H54 (cell line): ENCODE results near the gene CERS6.

Experiments used
- DNase-seq: peaks from one replicate; pipeline ENCODE4 v3.0.0; 2011; ENCODE audit warnings: low spot score, mixed read lengths; ENCODE audit not compliant: insufficient read length
- FAIRE-seq: peaks from 3 replicates; lab custom pipeline; 2011; peaks lifted over from hg19 to GRCh38; lab: Jason Lieb, UNC
- POLR2A ChIP-seq: IDR thresholded peaks from 2 replicates; pipeline ENCODE4 v1.6.1; 2011; ENCODE audit warnings: low read depth, mild to moderate bottlenecking, low read length

Gene CERS6

GRCh38 chr2:168432565-168433186 lies 23.4 kb upstream of the CERS6 start:
- FAIRE-seq (no peak), DNase-seq (no peak)
- TF ChIP-seq POLR2A: no peak

GRCh38 chr2:168433527-168433926 lies 22.5 kb upstream of the CERS6 start:
- FAIRE-seq (no peak), DNase-seq (no peak)
- TF ChIP-seq POLR2A: no peak

GRCh38 chr2:168434146-168434545 lies 21.9 kb upstream of the CERS6 start:
- FAIRE-seq: no peak
- DNase-seq: no peak
- TF ChIP-seq POLR2A: no peak

GRCh38 chr2:168436840-168437239 lies 19.2 kb upstream of the CERS6 start:
- no peak for TF ChIP-seq POLR2A
- no peak for DNase-seq
- FAIRE-seq: no peak

GRCh38 chr2:168438553-168438952 lies 17.5 kb upstream of the CERS6 start:
- TF ChIP-seq POLR2A: no peak
- no peak for FAIRE-seq
- DNase-seq: no peak

- no peak for DNase-seq
- TF ChIP-seq POLR2A: no peak
- FAIRE-seq: no peak
Measured at GRCh38 chr2:168439536-168439935, 16.5 kb upstream of the CERS6 start.

GRCh38 chr2:168441214-168441872 lies 14.7 kb upstream of the CERS6 start:
- no peak for DNase-seq
- no peak for TF ChIP-seq POLR2A
- FAIRE-seq: no peak

GRCh38 chr2:168443818-168444217 lies 12.3 kb upstream of the CERS6 start:
- no peak for TF ChIP-seq POLR2A
- DNase-seq (no peak), FAIRE-seq (no peak)

GRCh38 chr2:168445960-168446359 lies 10.1 kb upstream of the CERS6 start:
- no peak for DNase-seq
- no peak for TF ChIP-seq POLR2A
- FAIRE-seq: no peak

GRCh38 chr2:168448980-168449379 lies 7.1 kb upstream of the CERS6 start:
- no peak for DNase-seq
- no peak for TF ChIP-seq POLR2A
- no peak for FAIRE-seq

- TF ChIP-seq POLR2A: no peak
- no peak for DNase-seq
- no peak for FAIRE-seq
Measured at GRCh38 chr2:168449419-168449818, 6.7 kb upstream of the CERS6 start.

GRCh38 chr2:168450171-168450570 lies 5.9 kb upstream of the CERS6 start:
- TF ChIP-seq POLR2A: no peak
- FAIRE-seq (no peak), DNase-seq (no peak)

- DNase-seq (no peak), FAIRE-seq (no peak)
- TF ChIP-seq POLR2A: no peak
Measured at GRCh38 chr2:168450732-168451131, 5.3 kb upstream of the CERS6 start.

- TF ChIP-seq POLR2A: no peak
- no peak for DNase-seq
- no peak for FAIRE-seq
Measured at GRCh38 chr2:168452781-168453180, 3.3 kb upstream of the CERS6 start.

- TF ChIP-seq POLR2A: no peak
- no peak for DNase-seq
- no peak for FAIRE-seq
Measured at GRCh38 chr2:168453404-168453803, 2.7 kb upstream of the CERS6 start.
